GM21360 (cell line): ENCODE measurements around the gene SMIM20.
A peak's percentile ranks its signal among the peaks of the same experiment; 100 is the strongest.
"Not testable (repeated sequence)": the region's sequence is repeated elsewhere in the genome, so short reads cannot be mapped to it uniquely, and the experiment has no call there.

Experiments
- ATAC-seq: cut with Tn5 transposase; IDR thresholded peaks from one replicate; pipeline ENCODE4 v1.9.1; 2021; ENCODE audit warnings: mild to moderate bottlenecking, moderate library complexity; ENCODE audit not compliant: unreplicated experiment

SMIM20 gene

DNA sequence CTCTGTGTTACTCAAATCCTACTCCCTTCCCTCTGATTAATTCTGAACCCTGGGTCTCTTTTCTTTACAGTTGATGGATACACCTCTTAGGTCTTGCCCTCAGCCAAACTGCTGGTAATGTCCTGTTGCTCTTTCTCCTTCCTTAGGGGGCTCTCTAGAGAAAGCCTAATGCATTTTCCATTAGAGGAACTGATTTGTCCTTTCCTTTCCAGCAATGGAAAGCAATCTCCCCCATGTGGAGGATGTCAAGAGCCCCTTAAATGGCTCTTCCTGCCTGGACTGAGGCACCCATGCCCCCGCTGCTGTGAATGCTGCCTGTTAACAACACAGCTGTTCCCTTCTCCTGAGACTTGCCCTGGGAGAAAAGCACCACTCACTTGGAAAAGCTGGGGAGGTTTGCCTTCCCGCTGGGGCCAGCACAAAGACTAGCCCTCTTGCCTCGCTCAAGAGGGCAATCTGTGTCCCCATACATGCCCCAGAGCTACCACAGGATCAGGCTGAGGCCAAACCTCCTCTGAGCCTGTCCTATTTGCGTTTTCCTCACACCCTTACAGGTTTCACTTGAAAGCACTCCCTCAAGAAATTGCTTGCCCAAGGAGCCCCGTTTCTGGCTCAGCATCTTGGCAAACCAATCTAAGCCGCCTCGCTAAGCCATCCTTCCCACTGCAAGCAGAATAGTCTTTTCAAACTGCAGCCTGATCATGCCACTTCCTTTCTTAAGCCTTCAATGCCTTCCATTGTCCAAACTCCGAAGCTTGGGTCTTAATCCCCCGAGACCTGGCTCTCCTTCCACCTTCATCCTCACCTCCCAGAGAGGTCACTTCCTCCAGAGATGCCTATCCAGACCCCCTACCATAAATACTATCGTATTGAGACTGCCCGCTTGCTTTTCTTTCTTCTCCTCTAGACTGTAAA lies 23.2 kb upstream of the SMIM20 start:
- no peak for ATAC-seq

DNA sequence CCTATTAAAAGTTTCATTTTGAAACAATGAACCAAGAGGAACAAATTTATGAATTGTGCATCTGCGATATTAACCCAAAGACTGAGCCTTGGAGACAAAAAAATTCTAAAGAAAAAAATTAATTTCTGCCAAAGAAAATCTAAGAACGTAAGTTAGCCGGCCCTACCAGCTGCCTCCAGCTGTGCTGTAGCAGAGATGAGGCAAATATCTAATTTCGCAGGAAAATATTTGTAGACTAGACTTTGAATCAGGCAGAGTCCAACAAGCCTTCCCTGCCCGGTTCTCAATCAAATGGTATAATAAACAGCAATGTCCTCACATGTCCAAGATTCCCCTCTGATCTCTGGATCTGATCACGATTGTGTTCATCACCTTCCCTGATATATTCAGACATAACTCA lies 21.2 kb upstream of the SMIM20 start:
- ATAC-seq, result no peak

GRCh38 chr4:25896776-25897539 lies 17.1 kb upstream of the SMIM20 start:
- ATAC-seq, result no peak

- ATAC-seq, result no peak
These were observed 13.7 kb upstream of the SMIM20 start for GRCh38 chr4:25900310-25900709.

DNA sequence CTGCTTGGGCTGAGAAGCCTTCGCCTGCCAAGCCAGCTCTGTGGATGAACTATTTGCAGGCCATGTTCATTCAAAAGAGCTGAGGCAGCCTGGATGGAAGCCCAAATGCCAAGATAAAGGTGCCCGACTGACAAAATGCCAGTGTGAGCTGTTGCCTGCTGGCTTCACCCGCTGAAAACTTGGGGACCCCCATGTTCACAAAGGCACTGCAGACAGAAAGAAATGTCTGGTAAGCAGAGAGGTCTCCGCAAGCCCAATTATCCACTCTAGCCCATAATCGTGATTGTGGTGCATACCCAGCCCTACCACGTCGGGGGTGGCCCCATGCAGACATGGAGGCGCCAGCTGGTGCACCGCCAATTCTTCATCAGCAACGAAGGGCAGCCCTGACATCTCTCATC lies 13.0 kb upstream of the SMIM20 start:
- no peak for ATAC-seq

DNA sequence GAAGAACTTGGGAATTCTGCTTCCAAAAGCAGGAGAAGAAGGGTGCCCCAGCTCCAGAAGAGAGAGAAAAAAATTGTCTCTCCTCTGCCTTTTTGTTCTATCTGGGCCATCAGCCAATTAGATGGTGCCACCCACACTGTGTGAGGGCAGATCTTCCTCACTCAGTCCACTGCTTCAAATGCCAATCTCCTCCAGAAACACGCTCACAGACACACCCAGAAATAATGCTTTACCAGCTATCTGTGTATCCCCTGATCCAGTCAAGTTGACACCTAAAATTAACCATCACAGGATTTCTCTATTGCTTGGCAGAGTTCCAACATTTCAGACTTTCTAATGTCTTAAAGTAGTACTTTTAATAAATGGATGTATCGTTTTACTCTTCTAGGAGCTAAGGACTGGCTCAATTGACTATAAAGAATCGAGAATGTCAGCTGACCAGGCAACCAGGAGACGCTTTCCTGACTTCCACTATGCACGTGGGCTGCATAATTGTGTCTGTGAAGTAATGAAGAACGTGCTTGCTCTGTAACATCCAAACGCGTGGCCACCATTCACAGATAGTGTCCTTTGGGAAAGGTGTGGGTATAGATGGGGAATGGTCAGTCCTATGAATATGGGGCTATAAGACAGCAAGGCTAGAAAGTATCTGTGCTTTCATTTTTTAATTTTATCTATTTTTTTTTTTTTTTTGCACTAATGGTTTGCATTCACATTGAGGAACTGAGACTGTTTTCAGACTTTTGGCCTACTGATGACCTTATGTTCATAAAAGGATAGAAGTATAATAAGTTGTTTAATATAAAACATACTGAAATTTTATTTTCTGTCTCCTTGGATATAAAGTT lies 9.9 kb upstream of the SMIM20 start:
- ATAC-seq, result no peak

DNA sequence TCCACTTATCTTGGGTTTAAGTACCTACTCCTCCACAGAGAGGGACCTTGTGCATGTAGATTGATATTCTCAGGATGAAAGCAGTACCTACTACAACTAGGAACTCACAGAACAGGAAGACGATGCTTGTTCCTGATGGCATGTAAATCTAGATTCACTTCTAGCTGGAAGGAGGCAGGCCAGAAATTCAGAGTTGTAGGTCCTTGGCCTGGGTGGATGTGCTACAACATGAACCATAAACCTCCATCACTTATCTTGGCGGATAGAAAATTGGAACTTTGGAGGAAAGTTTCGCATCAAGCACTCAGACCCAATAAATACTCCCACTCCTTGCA lies 9.3 kb upstream of the SMIM20 start:
- ATAC-seq, result no peak

DNA sequence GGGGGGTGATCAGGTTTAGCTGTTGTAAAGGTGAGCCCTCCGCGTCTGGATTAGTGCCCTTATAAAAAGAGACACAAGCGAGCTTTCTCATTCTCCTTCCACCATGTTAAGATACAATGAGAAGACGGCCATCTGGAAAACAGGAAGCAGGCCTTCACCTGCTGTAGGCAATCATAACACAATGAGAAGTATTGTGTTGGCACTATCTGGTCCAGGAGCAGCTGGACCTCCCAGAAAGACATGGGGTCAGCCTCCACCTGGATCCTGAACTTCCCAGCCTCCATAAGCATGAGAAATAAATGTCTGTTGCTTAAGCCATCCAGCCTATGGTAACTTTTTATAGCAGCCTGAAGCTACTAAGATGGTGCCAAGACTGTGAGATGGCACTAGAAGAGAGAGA lies 8.6 kb upstream of the SMIM20 start:
- ATAC-seq, result no peak

- not testable (repeated sequence) for ATAC-seq
These were observed 7.9 kb upstream of the SMIM20 start for GRCh38 chr4:25906113-25906512.

DNA sequence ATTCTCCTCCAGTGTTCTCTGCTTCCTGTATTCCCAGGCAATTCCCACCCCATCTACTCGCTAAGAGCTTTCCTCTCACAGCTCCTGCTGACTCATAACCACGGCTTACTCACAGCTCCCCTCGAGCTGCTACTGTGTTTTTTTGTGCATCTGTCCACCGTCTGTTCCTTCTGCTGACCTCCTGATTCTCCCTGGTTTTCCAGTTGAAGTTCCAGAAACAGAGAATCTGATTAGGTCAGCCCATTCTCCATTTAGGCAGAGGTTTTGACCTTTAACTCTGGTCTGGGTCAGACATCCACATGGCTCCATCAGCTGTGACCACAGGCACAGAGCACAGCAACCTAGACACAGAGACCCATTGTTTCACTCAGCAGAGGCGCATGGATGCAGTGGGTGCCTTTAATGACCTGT lies 5.5 kb upstream of the SMIM20 start:
- ATAC-seq, result no peak

GRCh38 chr4:25911356-25911755 lies 2.7 kb upstream of the SMIM20 start:
- no peak for ATAC-seq

DNA sequence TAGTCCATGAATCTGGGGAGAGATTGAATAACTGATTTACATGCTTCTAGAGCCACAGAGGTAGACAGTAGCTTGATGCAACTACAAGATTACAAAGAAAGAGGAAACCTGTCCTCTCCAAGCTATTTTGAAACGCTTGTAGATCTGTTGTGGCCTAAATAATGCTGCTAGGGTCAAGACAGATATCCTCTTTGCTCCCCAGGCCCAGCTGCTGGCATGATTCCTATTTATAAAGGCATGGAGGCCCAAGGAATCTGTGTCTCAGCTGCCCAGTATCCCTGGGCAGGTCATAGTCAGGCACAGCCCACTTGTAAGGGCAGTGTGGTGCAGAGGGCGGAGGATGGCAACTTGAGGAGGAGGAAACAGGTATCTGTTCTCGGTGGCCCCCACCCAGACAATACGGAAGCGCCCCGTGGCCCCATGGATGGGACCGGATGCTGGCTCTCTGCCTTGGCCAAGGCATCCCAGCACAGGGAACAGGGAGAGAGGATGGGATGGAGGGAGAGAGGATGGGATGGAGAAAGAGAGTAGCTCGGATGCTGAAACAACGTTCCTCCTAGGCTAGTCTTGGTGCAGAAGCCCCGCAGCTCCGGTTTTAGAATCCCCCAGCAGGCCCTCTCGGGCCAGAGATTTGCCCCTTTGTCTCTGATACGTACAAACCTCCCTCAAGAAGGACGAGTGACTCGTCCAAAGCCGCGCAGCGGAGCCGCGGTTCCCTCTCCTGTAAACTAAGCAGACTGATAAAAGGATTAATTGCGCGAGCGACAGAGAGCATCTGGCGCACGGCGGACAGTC lies 767 bp upstream of the SMIM20 start:
- peak; percentile 19 for ATAC-seq

DNA sequence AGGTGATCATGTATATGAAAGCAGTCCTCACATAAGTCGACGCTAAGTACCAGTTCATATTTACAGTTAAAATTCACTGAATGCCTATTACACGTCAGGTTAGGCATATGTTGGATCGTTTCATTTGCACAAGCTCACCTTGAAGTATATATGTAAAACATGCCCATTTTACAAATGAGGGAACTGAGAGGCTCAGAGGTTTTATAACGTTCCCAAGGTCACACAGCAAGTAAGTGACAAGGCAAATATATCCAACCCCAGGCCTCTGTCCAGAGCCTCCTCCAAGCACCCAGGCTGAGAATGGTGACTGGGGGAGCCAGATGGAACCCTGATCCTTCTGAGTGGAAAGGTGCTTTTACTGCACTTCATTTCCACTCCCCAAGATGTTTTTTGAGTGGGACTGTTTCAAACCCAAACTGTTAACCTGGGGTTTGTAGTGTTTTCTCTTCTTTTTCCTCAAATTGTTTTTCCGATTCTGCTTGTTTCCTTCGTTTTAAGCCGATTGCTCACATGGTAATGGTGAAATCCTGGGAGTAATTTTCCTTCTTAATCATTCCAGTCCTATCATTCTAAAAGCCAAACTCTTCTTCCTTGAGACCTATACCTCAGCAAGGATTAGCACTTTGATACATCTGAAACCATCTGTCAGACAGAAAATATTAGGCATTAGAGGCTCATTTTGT lies 791 bp downstream of the SMIM20 start:
- peak; percentile 0 for ATAC-seq

DNA sequence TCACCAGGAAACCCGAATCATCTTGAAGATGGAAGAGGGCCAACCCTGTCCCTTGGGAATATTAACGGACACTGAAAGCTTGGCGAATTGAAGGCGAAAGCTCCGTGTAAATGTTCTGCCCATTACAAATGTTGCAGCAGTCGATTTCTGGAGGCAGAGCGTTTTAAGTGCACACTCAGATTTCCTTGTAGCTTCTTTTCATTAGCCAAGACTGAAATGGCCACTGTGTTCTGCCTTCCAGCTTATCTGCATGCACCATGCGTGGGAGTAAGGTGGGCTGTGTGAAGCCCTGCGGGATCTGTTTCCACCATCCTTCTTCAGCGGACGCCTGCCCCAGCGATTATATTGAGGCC lies 1.3 kb downstream of the SMIM20 start:
- ATAC-seq, result no peak

GRCh38 chr4:25916870-25917269 lies 2.9 kb downstream of the SMIM20 start:
- ATAC-seq, result no peak

DNA sequence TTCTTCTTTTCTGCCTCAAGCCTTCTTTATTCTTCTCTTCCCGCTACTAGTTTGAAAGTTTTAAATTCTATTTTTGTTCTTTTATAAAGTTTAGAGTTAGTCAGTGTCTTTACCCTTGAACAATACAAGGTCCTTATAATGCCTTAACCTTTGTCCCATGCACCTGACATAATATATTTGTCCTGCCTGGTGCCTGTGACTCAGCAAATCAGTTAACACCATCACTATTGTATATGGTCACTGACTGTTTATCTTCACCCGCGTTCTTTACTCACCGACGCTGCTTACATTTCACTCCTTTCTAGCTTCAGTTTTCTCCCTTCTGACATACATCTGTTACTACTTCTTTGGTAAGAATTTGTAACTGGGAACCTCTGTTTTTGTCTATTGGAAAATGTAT lies 5.7 kb downstream of the SMIM20 start:
- no peak for ATAC-seq

DNA sequence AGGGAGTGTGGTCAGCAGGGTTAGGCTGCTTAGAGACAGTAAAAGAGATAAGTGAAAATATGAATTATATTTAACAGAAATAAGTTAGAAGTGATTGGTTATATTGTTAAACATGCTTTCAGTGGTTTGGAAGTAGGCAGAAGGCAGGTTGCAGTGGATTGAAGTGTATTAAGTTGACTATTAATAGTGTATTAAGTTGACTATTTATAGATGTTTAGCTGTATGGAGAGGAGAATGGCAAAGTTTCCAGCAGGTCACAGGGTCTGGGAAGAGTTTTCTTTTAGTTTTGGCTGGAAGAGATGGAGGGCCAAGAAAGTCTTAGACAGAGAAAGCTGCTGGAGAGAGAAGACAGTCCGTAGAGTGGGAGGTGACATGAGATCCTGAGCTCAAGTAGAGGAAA lies 7.9 kb downstream of the SMIM20 start:
- no peak for ATAC-seq

DNA sequence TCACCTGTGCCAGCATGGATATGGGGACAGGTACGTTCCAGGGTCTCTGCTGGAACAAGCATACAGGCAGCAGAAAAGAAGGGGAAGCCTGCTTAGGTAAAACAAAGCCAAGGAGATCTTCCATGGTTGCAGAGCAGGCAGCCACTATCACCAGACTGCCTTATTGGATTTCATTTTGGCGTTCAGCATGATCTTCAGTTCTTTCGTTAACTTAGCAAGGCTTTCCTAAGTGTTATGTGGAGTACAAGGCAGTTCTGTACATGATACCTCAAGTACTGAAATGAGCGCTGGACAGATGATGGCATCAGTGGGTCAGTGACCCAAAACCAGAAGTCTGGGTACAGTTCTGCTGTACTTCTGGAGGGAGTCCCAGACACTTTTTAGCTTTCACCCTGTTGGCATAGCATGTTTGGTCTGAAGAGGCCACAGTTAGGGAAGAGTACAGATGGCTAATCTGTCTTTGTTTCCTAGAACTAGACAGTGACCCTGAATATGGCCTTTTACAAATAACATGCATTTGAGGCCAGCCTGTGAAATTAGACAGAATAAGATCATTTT lies 8.9 kb downstream of the SMIM20 start:
- no peak for ATAC-seq

- no peak for ATAC-seq
These were observed 9.7 kb downstream of the SMIM20 start for GRCh38 chr4:25923745-25924144.
